WTC11 (cell line): Measurements from ENCODE around the gene TEX11.

ENCODE experiments used
- CBFB ChIP-seq: sonication (generic); formaldehyde crosslinking; IDR thresholded peaks from 2 replicates; pipeline ENCODE4 v1.8.1; 2022; ENCODE audit warnings: mild to moderate bottlenecking, low read depth, missing genetic modification reagents
- ELF4 ChIP-seq: sonication (generic); formaldehyde crosslinking; IDR thresholded peaks from 2 replicates; pipeline ENCODE4 v1.8.1; 2022; ENCODE audit warnings: low read depth, mild to moderate bottlenecking, moderate library complexity, missing genetic modification reagents
- ESRRA ChIP-seq: sonication (generic); formaldehyde crosslinking; IDR thresholded peaks from 2 replicates; pipeline ENCODE4 v1.8.1; 2022; ENCODE audit warnings: mild to moderate bottlenecking, missing genetic modification reagents, borderline replicate concordance
- ETV6 ChIP-seq: sonication (generic); formaldehyde crosslinking; IDR thresholded peaks from 2 replicates; pipeline ENCODE4 v1.8.1; 2022; ENCODE audit warnings: mild to moderate bottlenecking, missing genetic modification reagents
- IRF2 ChIP-seq: sonication (generic); formaldehyde crosslinking; IDR thresholded peaks from 2 replicates; pipeline ENCODE4 v1.8.0; 2022; ENCODE audit warnings: low read depth, missing genetic modification reagents, borderline replicate concordance
- SMAD4 ChIP-seq: sonication (generic); formaldehyde crosslinking; IDR thresholded peaks from 2 replicates; pipeline ENCODE4 v1.8.0; 2022; ENCODE audit warnings: mild to moderate bottlenecking, missing genetic modification reagents
- SP1 ChIP-seq: sonication (generic); formaldehyde crosslinking; conservative IDR thresholded peaks from 2 replicates; pipeline ENCODE4 v1.8.1; 2022; ENCODE audit warnings: missing genetic modification reagents
- TCF7 ChIP-seq: sonication (generic); formaldehyde crosslinking; IDR thresholded peaks from 2 replicates; pipeline ENCODE4 v1.8.0; 2022; ENCODE audit warnings: mild to moderate bottlenecking, low read depth, missing genetic modification reagents, moderate library complexity
- ZNF121 ChIP-seq: sonication (generic); formaldehyde crosslinking; IDR thresholded peaks from 2 replicates; pipeline ENCODE4 v1.8.0; 2023; ENCODE audit warnings: missing genetic modification reagents
- ZNF232 ChIP-seq: sonication (generic); formaldehyde crosslinking; IDR thresholded peaks from 2 replicates; pipeline ENCODE4 v1.8.0; 2022; ENCODE audit warnings: mild to moderate bottlenecking, missing genetic modification reagents
- ZNF263 ChIP-seq: sonication (generic); formaldehyde crosslinking; IDR thresholded peaks from 2 replicates; pipeline ENCODE4 v1.8.1; 2022; ENCODE audit warnings: low read depth, mild to moderate bottlenecking, moderate library complexity, missing genetic modification reagents
- ZNF317 ChIP-seq: sonication (generic); formaldehyde crosslinking; IDR thresholded peaks from 2 replicates; pipeline ENCODE4 v1.8.1; 2023; ENCODE audit warnings: low read depth, mild to moderate bottlenecking, moderate library complexity, missing genetic modification reagents, borderline replicate concordance
- TF ChIP-seq, protein P1 (sequence below): sonication (generic); formaldehyde crosslinking; IDR thresholded peaks from 2 replicates; pipeline ENCODE4 v1.8.1; 2022; ENCODE audit warnings: low read depth, mild to moderate bottlenecking, moderate library complexity, missing genetic modification reagents, borderline replicate concordance
- TF ChIP-seq, protein P2 (sequence below): fragments of 200-600 bp; IDR thresholded peaks from 2 replicates; pipeline ENCODE4 v1.8.0; 2022; ENCODE audit warnings: antibody characterized with exemption

DNA sequence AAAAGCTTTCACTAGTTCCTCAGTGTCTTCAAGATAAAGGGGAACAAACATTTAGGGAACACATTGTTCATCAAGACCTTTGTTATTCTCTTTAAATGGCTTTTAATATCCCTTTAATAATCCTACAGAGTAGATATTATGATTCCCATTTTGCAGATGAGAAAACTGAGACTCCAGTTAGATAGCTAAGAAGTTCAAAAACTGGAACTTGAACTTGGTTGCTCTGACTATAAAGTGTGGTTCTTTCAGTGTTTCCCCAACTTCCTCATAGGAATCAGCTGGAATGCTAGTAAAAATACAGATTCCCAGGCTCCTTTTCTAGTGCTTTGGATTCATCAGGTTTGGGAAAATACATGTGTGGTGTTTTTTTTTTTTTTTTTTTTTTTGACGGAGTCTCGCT, 426.2 kb downstream of the TEX11 start:
- TF ChIP-seq, protein P1, sequence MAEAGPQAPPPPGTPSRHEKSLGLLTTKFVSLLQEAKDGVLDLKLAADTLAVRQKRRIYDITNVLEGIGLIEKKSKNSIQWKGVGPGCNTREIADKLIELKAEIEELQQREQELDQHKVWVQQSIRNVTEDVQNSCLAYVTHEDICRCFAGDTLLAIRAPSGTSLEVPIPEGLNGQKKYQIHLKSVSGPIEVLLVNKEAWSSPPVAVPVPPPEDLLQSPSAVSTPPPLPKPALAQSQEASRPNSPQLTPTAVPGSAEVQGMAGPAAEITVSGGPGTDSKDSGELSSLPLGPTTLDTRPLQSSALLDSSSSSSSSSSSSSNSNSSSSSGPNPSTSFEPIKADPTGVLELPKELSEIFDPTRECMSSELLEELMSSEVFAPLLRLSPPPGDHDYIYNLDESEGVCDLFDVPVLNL (CRISPR knock-in tag), result no peak
- TF ChIP-seq, protein P2, sequence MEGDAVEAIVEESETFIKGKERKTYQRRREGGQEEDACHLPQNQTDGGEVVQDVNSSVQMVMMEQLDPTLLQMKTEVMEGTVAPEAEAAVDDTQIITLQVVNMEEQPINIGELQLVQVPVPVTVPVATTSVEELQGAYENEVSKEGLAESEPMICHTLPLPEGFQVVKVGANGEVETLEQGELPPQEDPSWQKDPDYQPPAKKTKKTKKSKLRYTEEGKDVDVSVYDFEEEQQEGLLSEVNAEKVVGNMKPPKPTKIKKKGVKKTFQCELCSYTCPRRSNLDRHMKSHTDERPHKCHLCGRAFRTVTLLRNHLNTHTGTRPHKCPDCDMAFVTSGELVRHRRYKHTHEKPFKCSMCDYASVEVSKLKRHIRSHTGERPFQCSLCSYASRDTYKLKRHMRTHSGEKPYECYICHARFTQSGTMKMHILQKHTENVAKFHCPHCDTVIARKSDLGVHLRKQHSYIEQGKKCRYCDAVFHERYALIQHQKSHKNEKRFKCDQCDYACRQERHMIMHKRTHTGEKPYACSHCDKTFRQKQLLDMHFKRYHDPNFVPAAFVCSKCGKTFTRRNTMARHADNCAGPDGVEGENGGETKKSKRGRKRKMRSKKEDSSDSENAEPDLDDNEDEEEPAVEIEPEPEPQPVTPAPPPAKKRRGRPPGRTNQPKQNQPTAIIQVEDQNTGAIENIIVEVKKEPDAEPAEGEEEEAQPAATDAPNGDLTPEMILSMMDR, result no peak
- TF ChIP-seq ESRRA (CRISPR knock-in tag) (no peak), IRF2 (no peak), ZNF263 (CRISPR knock-in tag) (no peak), ELF4 (CRISPR knock-in tag) (no peak), SMAD4 (CRISPR knock-in tag) (no peak), ETV6 (CRISPR knock-in tag) (no peak), ZNF121 (CRISPR knock-in tag) (no peak), ZNF317 (CRISPR knock-in tag) (no peak), SP1 (CRISPR knock-in tag) (no peak), CBFB (CRISPR knock-in tag) (no peak), ZNF232 (CRISPR knock-in tag) (no peak), TCF7 (no peak)
